Suprapubic skin (tissue), 3 donors: ENCODE measurements around the gene FBLIM1.

Source experiments
- CTCF ChIP-seq, 2 donors: fragments of 200-600 bp in 1 of 2; fragments of 450-650 bp in 1 of 2; sonication (generic) in 1 of 2; IDR thresholded peaks; one replicate each; pipeline ENCODE4 v1.5.1; 2016 to 2019; ENCODE audit warnings: antibody characterized with exemption in 2 of 2, mild to moderate bottlenecking in 1 of 2, moderate library complexity in 1 of 2
- EP300 ChIP-seq: sonication (generic); formaldehyde crosslinking; IDR thresholded peaks from one replicate; pipeline ENCODE4 v1.6.1; 2017; ENCODE audit warnings: antibody characterized with exemption
- POLR2A ChIP-seq, 2 donors: fragments of 450-650 bp; IDR thresholded peaks; one replicate each; pipeline ENCODE4 v1.6.1; 2017; ENCODE audit warnings: antibody characterized with exemption in 2 of 2, mild to moderate bottlenecking in 2 of 2, moderate library complexity in 2 of 2

DNA sequence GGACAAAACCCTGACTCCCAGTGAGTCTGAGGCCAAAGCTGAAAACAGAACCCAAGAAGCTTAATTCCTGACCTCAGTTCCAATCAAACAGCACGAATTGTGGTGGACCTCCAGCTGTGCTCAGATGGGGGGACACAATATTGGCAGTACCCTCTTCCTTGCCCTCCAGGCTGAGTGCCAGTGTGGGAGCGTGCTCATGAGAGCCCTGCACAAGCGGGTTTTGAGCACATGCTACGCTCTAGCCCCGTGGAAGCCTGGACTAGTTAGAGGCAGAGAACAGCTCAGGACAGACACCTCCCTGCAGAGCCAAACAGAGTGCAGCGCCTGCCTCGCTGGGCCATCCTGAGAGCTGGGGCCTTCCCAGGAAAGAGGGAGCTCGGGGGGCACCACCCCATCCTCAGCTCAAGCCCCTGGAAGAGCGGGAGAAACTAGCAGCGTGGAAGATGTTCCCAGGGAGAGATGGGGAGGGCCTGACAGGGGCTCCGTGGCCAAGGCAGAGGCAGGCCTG, 25.3 kb upstream of the FBLIM1 start:
- TF ChIP-seq CTCF (IDR thresholded peaks at IDR 0.05) = no peak
- no peak for TF ChIP-seq EP300
- TF ChIP-seq POLR2A (IDR thresholded peaks at IDR 0.05) = no peak
